ENCODE measurements around the gene ESRRA.
A peak's percentile ranks its signal among the peaks of the same experiment; 100 is the strongest.
"Not testable (repeated sequence)": the region's sequence is repeated elsewhere in the genome, so short reads cannot be mapped to it uniquely, and the experiment has no call there.

Gene ESRRA

DNA sequence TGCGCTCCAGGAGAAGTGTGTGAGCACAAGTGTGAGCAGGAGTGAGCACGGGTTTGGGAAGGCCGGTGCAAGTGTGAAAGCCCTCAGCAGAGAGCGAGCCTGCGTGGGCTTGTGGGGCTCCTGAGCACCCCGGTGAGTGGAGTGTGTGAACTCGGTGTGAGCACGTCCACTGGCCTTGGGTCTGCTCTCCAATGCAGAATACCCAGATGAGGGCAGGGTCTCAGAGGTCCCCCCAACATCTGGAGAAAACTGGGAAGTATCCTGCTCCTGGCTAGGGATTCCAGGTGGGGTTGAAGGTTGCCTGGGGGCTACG is 1.2 kb downstream of the ESRRA start:
- peak overlapping the region; percentile 80 for H3K4me3 ChIP-seq (ENCODE audit: low read depth, low read length)
- peaks cover 11% of the 10 kb centered on the region; the same call in 1 of the 2 replicates for H3K4me1 ChIP-seq (ENCODE audit: control insufficient read depth, insufficient read depth, low read length)
- H3K27ac ChIP-seq (ENCODE audit: low read depth, low read length) = peak overlapping the region; percentile 92
- H3K9me3 ChIP-seq (ENCODE audit: control insufficient read depth, insufficient read depth, low read length) = no peaks in the 10 kb centered on the region
- H3K27me3 ChIP-seq (ENCODE audit: control insufficient read depth, insufficient read depth, low read length) = peaks cover 5% of the 10 kb centered on the region
- H3K36me3 ChIP-seq (ENCODE audit: control insufficient read depth, insufficient read depth, low read length) = peaks cover 9% of the 10 kb centered on the region
- peak overlapping the region; percentile 61 for H3K9ac ChIP-seq (ENCODE audit: low read depth, low read length)

- no peaks in the 10 kb centered on the region; the same call in 1 of the 2 replicates for H3K27me3 ChIP-seq (ENCODE audit: control insufficient read depth, insufficient read depth, low read length)
- peaks cover 9% of the 10 kb centered on the region for H3K36me3 ChIP-seq (ENCODE audit: control insufficient read depth, insufficient read depth, low read length)
- H3K27ac ChIP-seq (ENCODE audit: low read depth, low read length) = peak overlapping the region; percentile 92
- H3K9me3 ChIP-seq (ENCODE audit: control insufficient read depth, insufficient read depth, low read length) = no peaks in the 10 kb centered on the region
- H3K9ac ChIP-seq (ENCODE audit: low read depth, low read length) = peak overlapping the region; percentile 61; the same call in 1 of the 2 replicates
- peaks cover 11% of the 10 kb centered on the region; the same call in 1 of the 2 replicates for H3K4me1 ChIP-seq (ENCODE audit: control insufficient read depth, insufficient read depth, low read length)
- peak overlapping the region; percentile 80 for H3K4me3 ChIP-seq (ENCODE audit: low read depth, low read length)
These were observed 1.7 kb downstream of the ESRRA start for GRCh38 chr11:64306876-64307622.

- H3K4me3 ChIP-seq (ENCODE audit: low read depth, low read length); H3K27ac ChIP-seq (ENCODE audit: low read depth, low read length); H3K9me3 ChIP-seq (ENCODE audit: control insufficient read depth, insufficient read depth, low read length); H3K36me3 ChIP-seq (ENCODE audit: control insufficient read depth, insufficient read depth, low read length); H3K9ac ChIP-seq (ENCODE audit: low read depth, low read length); H3K27me3 ChIP-seq (ENCODE audit: control insufficient read depth, insufficient read depth, low read length): not testable (repeated sequence)
- peaks cover 11% of the 10 kb centered on the region; the same call in 1 of the 2 replicates for H3K4me1 ChIP-seq (ENCODE audit: control insufficient read depth, insufficient read depth, low read length)
These were observed 2.5 kb downstream of the ESRRA start for GRCh38 chr11:64307795-64308194.

DNA sequence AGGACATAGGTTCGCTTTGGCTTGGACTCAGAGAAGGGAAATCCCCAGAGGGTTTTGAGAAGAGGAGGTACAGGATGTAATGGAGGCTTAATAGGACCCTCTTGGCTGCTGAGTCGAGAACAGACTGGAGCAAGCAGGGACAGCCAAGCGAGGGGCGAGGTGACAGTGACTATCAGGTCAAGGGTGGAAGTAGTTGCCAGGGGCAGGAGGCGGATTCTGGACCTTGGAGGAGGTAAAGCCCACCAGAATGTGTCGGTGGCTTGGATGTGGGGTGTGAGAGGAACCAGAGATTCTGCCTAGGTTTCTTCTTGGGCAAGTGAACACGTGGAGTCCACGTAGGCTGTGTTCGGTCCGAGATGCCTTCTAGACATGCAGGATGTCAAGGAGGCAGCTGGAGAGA is 7.6 kb downstream of the ESRRA start:
- Histone ChIP-seq H3K36me3 (ENCODE audit: control insufficient read depth, insufficient read depth, low read length) (peaks cover 29% of the 10 kb centered on the region), H3K4me1 (ENCODE audit: control insufficient read depth, insufficient read depth, low read length) (0 out of 2 replicates have a peak, but pooled peaks cover 5% of the 10 kb centered on the region), H3K9ac (ENCODE audit: low read depth, low read length) (no peak overlapping the region), H3K4me3 (ENCODE audit: low read depth, low read length) (no peak overlapping the region), H3K9me3 (ENCODE audit: control insufficient read depth, insufficient read depth, low read length) (no peaks in the 10 kb centered on the region), H3K27ac (ENCODE audit: low read depth, low read length) (no peak overlapping the region), H3K27me3 (ENCODE audit: control insufficient read depth, insufficient read depth, low read length) (no peaks in the 10 kb centered on the region)

DNA sequence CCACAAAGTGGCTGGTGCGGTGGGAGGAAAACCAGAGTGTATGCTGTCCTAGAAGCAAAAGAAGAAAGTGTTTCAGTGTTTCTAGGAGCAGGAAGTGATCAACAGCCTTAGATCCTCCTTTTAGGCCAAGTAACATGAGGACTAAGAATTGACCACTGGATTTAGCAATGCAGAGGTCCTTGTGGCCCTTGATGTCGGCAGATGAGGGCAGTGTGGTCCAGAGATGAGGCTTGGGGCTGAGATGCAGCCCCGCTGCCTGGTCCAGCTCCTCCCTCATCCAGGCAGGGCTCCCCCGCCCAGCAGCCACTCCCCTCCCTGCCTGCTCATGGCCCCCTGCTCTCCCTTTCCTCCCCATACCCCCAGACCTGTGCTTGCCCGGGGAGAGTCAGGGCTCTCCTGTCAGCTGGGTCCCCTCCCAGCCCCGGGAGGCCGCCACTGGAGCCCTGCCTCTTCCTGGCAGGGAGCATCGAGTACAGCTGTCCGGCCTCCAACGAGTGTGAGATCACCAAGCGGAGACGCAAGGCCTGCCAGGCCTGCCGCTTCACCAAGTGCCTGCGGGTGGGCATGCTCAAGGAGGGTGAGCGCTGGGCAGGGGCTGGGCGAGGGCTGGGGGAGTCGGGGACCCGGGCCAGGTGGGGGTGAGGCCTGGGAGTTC is 8.3 kb downstream of the ESRRA start:
- no peaks in the 10 kb centered on the region for H3K9me3 ChIP-seq (ENCODE audit: control insufficient read depth, insufficient read depth, low read length)
- no peak overlapping the region for H3K9ac ChIP-seq (ENCODE audit: low read depth, low read length)
- no peaks in the 10 kb centered on the region for H3K27me3 ChIP-seq (ENCODE audit: control insufficient read depth, insufficient read depth, low read length)
- H3K36me3 ChIP-seq (ENCODE audit: control insufficient read depth, insufficient read depth, low read length) = peaks cover 26% of the 10 kb centered on the region
- 0 out of 2 replicates have a peak, but pooled peaks cover 5% of the 10 kb centered on the region for H3K4me1 ChIP-seq (ENCODE audit: control insufficient read depth, insufficient read depth, low read length)
- H3K27ac ChIP-seq (ENCODE audit: low read depth, low read length) = no peak overlapping the region
- H3K4me3 ChIP-seq (ENCODE audit: low read depth, low read length) = no peak overlapping the region

GRCh38 chr11:64314146-64314804 is 9.0 kb downstream of the ESRRA start:
- Histone ChIP-seq H3K4me3 (ENCODE audit: low read depth, low read length) (no peak overlapping the region), H3K9me3 (ENCODE audit: control insufficient read depth, insufficient read depth, low read length) (no peaks in the 10 kb centered on the region), H3K27me3 (ENCODE audit: control insufficient read depth, insufficient read depth, low read length) (no peaks in the 10 kb centered on the region), H3K36me3 (ENCODE audit: control insufficient read depth, insufficient read depth, low read length) (peaks cover 26% of the 10 kb centered on the region), H3K27ac (ENCODE audit: low read depth, low read length) (peak overlapping the region; percentile 28), H3K9ac (ENCODE audit: low read depth, low read length) (no peak overlapping the region), H3K4me1 (ENCODE audit: control insufficient read depth, insufficient read depth, low read length) (peaks cover 10% of the 10 kb centered on the region)

DNA sequence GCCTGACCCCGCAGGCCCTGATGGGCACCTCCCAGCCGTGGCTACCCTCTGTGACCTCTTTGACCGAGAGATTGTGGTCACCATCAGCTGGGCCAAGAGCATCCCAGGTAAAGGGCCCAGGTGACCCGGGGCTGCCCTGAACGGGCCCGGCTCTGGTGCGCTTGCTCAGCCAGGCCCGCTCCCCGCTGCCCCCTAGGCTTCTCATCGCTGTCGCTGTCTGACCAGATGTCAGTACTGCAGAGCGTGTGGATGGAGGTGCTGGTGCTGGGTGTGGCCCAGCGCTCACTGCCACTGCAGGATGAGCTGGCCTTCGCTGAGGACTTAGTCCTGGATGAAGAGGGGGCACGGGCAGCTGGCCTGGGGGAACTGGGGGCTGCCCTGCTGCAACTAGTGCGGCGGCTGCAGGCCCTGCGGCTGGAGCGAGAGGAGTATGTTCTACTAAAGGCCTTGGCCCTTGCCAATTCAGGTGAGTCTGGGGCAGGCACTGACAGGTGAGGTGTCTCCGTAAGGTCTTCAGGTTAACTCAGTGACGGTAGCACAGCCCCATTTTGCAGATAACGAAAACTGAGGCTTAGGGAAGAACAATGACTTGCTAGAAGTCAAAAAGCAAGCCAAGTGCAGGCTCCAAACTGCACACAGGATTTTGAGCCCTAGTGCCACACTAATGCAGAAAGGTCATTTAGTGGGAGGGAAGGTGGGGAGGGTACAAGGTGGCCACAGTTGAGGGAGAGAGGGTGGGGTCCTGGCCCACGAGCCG is 9.7 kb downstream of the ESRRA start:
- Histone ChIP-seq H3K4me3 (ENCODE audit: low read depth, low read length) (no peak overlapping the region), H3K27me3 (ENCODE audit: control insufficient read depth, insufficient read depth, low read length) (no peaks in the 10 kb centered on the region), H3K27ac (ENCODE audit: low read depth, low read length) (peak overlapping the region; percentile 28), H3K9ac (ENCODE audit: low read depth, low read length) (no peak overlapping the region), H3K9me3 (ENCODE audit: control insufficient read depth, insufficient read depth, low read length) (no peaks in the 10 kb centered on the region), H3K4me1 (ENCODE audit: control insufficient read depth, insufficient read depth, low read length) (peaks cover 14% of the 10 kb centered on the region), H3K36me3 (ENCODE audit: control insufficient read depth, insufficient read depth, low read length) (peaks cover 31% of the 10 kb centered on the region)

DNA sequence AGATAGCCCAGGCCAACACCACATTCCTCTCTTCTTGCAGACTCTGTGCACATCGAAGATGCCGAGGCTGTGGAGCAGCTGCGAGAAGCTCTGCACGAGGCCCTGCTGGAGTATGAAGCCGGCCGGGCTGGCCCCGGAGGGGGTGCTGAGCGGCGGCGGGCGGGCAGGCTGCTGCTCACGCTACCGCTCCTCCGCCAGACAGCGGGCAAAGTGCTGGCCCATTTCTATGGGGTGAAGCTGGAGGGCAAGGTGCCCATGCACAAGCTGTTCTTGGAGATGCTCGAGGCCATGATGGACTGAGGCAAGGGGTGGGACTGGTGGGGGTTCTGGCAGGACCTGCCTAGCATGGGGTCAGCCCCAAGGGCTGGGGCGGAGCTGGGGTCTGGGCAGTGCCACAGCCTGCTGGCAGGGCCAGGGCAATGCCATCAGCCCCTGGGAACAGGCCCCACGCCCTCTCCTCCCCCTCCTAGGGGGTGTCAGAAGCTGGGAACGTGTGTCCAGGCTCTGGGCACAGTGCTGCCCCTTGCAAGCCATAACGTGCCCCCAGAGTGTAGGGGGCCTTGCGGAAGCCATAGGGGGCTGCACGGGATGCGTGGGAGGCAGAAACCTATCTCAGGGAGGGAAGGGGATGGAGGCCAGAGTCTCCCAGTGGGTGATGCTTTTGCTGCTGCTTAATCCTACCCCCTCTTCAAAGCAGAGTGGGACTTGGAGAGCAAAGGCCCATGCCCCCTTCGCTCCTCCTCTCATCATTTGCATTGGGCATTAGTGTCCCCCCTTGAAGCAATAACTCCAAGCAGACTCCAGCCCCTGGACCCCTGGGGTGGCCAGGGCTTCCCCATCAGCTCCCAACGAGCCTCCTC is 10.6 kb downstream of the ESRRA start:
- peak overlapping the region; percentile 100 for H3K27ac ChIP-seq (ENCODE audit: low read depth, low read length)
- H3K4me3 ChIP-seq (ENCODE audit: low read depth, low read length) = peak overlapping the region; percentile 87
- H3K9ac ChIP-seq (ENCODE audit: low read depth, low read length) = not testable (repeated sequence)

DNA sequence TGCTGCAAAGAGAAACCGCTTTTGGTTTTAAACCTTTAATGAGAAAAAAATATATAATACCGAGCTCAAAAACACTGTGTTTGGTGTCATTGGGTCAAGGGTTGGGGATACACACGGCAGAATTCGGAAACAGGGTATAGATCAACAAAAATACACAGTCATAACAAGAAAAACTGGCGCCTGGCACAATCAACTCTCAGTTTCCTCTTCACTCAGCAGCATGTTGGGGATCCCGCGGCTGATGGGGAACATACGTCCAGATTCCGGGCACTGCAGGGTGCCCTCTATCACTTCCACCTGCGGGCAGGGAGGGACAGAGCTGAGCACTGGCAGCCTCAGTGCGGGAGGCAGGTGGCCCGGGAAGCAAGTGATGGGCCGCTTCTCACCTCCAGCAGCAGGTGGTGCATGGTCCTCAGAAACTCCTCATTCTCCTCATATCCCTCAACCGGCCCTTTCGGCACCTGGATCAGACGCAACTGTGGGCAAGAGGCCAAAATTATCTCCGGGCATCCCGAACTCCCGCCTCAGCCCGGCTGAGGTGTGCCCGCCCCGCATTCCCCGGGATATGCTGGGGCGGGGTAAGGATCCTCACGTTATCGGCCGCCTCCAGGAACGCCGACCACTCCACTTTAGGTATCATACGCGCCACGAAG is 11.5 kb downstream of the ESRRA start:
- Histone ChIP-seq H3K36me3 (ENCODE audit: control insufficient read depth, insufficient read depth, low read length) (peaks cover 47% of the 10 kb centered on the region), H3K4me1 (ENCODE audit: control insufficient read depth, insufficient read depth, low read length) (peaks cover 14% of the 10 kb centered on the region)

More for the DNA sequence above, 10.6 kb downstream of the ESRRA start:
- Histone ChIP-seq H3K4me1 (ENCODE audit: control insufficient read depth, insufficient read depth, low read length) (peaks cover 14% of the 10 kb centered on the region), H3K36me3 (ENCODE audit: control insufficient read depth, insufficient read depth, low read length) (peaks cover 39% of the 10 kb centered on the region)
- H3K27me3 ChIP-seq (ENCODE audit: control insufficient read depth, insufficient read depth, low read length); H3K9me3 ChIP-seq (ENCODE audit: control insufficient read depth, insufficient read depth, low read length): not testable (repeated sequence)

More for the DNA sequence above, 11.5 kb downstream of the ESRRA start:
- H3K4me3 ChIP-seq (ENCODE audit: low read depth, low read length) = peak overlapping the region; percentile 87
- H3K27ac ChIP-seq (ENCODE audit: low read depth, low read length) = peak overlapping the region; percentile 100
- no peaks in the 10 kb centered on the region for H3K9me3 ChIP-seq (ENCODE audit: control insufficient read depth, insufficient read depth, low read length)
- H3K9ac ChIP-seq (ENCODE audit: low read depth, low read length) = peak overlapping the region; percentile 84
- no peaks in the 10 kb centered on the region for H3K27me3 ChIP-seq (ENCODE audit: control insufficient read depth, insufficient read depth, low read length)
